Adrenal gland (tissue), 5 donors: ENCODE data around the gene ALDH16A1.

Experiments used
- POLR2A ChIP-seq, 2 donors: fragments of 450-650 bp; IDR thresholded peaks; one replicate each; pipeline ENCODE4 v1.6.1; 2017; ENCODE audit warnings: antibody characterized with exemption in 2 of 2, mild to moderate bottlenecking in 2 of 2, moderate library complexity in 1 of 2
- TF ChIP-seq, protein P1 (sequence below), 6 experiments: fragments of 450-650 bp in 4 of 6; fragments of 200-600 bp in 2 of 6; sonication (generic) in 1 of 6; IDR thresholded peaks; 1 replicate in 5 of 6; 2 replicates in 1 of 6; pipeline versions ENCODE4 v1.5.1 to v1.8.0; 2016 to 2021; ENCODE audit warnings: antibody characterized with exemption in 6 of 6, mild to moderate bottlenecking in 2 of 6, moderate library complexity in 1 of 6
- donor health status: DM: no; HTN: no; CAD: no.

DNA sequence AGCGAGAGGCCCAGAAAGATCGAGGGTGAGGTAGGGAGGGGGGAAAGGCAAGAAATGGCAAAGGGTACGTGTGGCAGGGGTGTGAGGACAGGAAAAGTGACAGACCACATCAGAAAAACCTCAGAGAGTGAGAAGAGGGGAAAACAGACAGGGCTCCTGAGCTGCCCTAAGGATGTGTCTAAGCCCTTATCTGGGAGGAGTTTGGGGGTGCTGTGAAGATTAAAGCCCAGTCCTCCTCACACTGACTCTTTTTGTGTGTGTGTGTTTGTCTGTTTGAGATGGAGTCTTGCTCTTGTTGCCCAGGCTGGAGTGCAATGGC is 29.1 kb upstream of the ALDH16A1 start:
- TF ChIP-seq, protein P1, sequence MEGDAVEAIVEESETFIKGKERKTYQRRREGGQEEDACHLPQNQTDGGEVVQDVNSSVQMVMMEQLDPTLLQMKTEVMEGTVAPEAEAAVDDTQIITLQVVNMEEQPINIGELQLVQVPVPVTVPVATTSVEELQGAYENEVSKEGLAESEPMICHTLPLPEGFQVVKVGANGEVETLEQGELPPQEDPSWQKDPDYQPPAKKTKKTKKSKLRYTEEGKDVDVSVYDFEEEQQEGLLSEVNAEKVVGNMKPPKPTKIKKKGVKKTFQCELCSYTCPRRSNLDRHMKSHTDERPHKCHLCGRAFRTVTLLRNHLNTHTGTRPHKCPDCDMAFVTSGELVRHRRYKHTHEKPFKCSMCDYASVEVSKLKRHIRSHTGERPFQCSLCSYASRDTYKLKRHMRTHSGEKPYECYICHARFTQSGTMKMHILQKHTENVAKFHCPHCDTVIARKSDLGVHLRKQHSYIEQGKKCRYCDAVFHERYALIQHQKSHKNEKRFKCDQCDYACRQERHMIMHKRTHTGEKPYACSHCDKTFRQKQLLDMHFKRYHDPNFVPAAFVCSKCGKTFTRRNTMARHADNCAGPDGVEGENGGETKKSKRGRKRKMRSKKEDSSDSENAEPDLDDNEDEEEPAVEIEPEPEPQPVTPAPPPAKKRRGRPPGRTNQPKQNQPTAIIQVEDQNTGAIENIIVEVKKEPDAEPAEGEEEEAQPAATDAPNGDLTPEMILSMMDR (IDR thresholded peaks at IDR 0.05) = no peak
- no peak for TF ChIP-seq POLR2A (IDR thresholded peaks at IDR 0.05)
